HG02973 (cell line): Measurements from ENCODE around the gene ATXN2.
"Not testable (repeated sequence)": the region's sequence is repeated elsewhere in the genome, so short reads cannot be mapped to it uniquely, and the experiment has no call there.

ENCODE experiments used
- ATAC-seq: cut with Tn5 transposase; IDR thresholded peaks from one replicate; pipeline ENCODE4 v1.9.1; 2021; ENCODE audit warnings: moderate library complexity; ENCODE audit not compliant: unreplicated experiment

Gene ATXN2

GRCh38 chr12:111574797-111575443, 24.2 kb downstream of the ATXN2 start:
- ATAC-seq = no peak

GRCh38 chr12:111573476-111573875, 25.6 kb downstream of the ATXN2 start:
- ATAC-seq = no peak

GRCh38 chr12:111570084-111570961, 28.8 kb downstream of the ATXN2 start:
- ATAC-seq = no peak

- ATAC-seq = no peak
Measured at GRCh38 chr12:111569363-111570083, 29.6 kb downstream of the ATXN2 start.

- not testable (repeated sequence) for ATAC-seq
Measured at GRCh38 chr12:111560844-111561243, 38.3 kb downstream of the ATXN2 start.

- no peak for ATAC-seq
Measured at GRCh38 chr12:111558107-111558376, 41.1 kb downstream of the ATXN2 start.

- ATAC-seq = no peak
Measured at GRCh38 chr12:111557271-111558106, 41.6 kb downstream of the ATXN2 start.

GRCh38 chr12:111556676-111557075, 42.4 kb downstream of the ATXN2 start:
- no peak for ATAC-seq

- not testable (repeated sequence) for ATAC-seq
Measured at GRCh38 chr12:111555313-111555712, 43.8 kb downstream of the ATXN2 start.

GRCh38 chr12:111546758-111547383, 52.2 kb downstream of the ATXN2 start:
- ATAC-seq = no peak

- no peak for ATAC-seq
Measured at GRCh38 chr12:111546171-111546570, 52.9 kb downstream of the ATXN2 start.

- no peak for ATAC-seq
Measured at GRCh38 chr12:111544032-111544431, 55.1 kb downstream of the ATXN2 start.

- ATAC-seq = no peak
Measured at GRCh38 chr12:111532751-111533150, 66.4 kb downstream of the ATXN2 start.

GRCh38 chr12:111529424-111530368, 69.4 kb downstream of the ATXN2 start:
- no peak for ATAC-seq

- no peak for ATAC-seq
Measured at GRCh38 chr12:111523587-111524167, 75.4 kb downstream of the ATXN2 start.

- no peak for ATAC-seq
Measured at GRCh38 chr12:111521801-111522200, 77.3 kb downstream of the ATXN2 start.

- no peak for ATAC-seq
Measured at GRCh38 chr12:111519937-111520336, 79.2 kb downstream of the ATXN2 start.

- ATAC-seq = no peak
Measured at GRCh38 chr12:111519083-111519482, 80.0 kb downstream of the ATXN2 start.

- not testable (repeated sequence) for ATAC-seq
Measured at GRCh38 chr12:111507719-111508118, 91.4 kb downstream of the ATXN2 start.
